Fibroblast of peridontal ligament (primary cell): ENCODE measurements around the gene CLSTN2.

ENCODE experiments used
- DNase-seq: peaks from one replicate; pipeline ENCODE4 v3.0.0-alpha.2; 2010; ENCODE audit errors: extremely low read depth

The CLSTN2 gene

DNA sequence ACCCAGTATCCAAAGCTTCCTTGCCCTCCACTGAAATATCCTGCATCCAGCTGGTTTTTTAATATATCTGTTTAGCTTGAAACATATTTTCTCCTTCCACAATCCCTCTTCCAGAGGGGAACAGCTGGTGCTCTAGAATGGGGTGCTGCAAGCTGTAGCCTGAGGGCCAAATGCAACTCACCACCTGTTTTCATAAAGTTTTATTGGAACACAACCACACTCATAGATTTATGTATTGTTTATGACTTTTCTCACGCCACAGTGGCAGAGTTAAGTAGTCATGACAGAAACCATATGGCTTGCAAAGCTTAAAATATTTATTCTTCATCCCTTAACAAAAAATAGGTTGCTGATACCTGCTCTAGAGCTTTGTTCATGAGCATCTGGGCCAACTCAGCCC, 298.7 kb downstream of the CLSTN2 start:
- DNase-seq, result no peak

DNA sequence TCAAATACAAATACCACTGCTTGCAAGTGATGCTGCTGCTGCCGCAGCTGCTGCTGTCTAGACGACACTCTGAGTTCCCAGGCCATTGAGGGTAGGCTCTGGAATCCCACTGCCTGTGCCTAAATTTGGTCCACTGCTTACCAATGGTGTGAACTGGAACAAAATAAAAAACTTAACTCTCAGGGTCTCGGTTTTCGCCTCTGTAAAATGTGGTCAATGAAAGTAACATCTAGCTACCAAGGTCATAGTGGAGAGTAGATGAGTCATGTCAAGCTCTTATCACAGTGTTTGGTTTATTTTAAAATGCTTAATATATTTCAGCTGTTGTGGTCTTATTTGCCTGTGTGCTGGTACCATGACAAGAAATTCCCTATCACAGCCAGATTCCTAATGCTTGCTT, 299.3 kb downstream of the CLSTN2 start:
- no peak for DNase-seq

DNA sequence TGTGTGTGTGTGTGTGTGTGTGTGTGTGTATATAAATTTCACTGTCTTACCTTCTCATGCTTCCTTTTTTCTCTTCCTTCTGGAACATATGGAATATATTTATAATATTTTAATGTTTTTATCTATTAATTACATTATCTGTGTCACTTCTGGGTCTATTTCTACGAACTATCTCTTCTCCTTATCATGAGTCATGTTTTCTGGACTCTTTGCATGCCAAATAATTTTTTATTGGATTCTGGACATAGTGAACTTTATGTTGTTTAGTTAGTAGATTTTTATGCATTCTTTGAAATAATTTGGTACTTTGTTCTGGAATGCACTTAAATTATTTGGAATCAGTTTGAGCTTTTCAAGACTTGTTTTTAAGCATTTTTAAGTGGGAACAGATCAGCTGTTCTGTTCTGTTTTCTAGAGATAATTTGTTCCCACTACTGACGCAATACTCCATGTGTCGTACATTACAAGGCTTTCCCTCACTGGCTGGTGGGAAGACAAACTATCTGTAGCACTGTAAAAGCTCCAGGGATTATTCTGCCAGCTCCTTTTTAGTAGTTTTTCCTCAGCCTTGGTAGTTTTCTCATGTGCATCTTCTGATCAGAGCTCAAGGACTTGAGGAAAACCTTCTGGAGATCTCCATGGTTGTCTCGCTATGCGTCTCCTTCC, 302.0 kb downstream of the CLSTN2 start:
- DNase-seq, result peak; percentile 31

DNA sequence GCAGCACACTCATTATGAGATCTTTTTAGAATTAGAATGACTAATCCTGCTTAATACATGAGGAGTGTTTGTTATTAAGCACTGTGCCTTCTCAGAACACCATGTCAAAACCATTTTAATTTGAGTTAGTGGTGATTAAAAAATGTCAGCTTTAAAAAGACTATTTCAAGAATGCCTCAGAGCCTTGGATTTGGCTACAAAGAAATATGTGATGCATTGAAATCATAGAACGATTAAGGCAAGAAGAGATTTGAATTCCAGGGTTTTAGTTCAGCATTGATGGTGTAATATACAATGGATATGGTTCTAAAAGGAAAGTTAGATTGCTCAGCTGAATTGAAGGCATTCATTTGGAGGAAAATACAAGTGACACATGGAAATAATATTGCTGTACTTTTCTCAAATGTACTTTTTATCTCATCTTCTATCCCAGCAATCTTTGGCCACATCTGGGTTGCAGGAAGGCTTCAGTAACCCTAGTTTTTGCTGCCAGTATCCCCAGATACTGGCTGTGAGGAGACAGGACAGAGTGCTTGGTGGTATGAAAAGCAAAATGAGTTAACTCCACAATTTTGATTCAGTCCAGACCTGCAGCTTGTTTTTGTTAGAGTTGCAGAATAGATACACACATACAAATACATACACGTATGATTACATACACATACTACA, 303.8 kb downstream of the CLSTN2 start:
- DNase-seq, result no peak

DNA sequence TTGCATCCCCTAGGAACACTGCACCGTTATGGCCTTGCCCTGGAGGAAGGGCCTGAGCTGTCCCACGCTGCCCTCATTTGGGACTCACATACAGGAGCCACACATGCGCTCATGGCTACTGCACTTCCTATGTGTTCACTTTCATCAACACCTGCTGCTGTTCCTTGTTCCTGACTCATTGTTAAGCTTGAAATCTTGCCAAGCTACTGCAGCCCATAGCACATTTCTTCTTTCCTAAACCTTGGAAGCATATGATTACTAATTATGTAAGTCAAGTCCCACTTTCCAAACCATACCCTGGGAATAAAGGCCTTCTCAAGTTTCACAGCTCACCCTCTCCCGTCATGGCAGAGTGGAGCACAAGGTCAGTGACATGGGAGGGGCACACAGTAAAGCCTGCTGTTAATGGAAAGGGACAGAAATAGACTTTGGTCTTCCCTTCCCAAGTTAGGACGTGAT, 307.9 kb downstream of the CLSTN2 start:
- DNase-seq, result no peak

DNA sequence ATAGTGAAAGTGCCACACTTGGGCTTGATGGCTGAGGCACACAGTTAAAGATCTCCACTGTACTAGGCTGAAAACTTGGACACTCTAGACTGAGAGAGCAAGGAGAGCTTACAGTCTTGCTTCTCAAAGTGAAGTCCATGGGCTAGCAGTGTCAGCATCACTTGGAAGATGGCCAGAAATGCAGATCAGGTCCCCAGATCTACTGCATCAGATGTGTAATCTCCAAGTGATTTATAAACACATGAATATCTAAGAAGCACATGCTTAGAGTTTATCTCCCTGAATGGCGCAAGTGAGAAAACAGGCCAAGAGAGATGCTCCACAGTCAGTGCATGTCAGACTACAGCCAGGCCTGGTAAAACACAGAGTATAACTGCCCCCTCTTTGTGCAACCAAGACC, 308.6 kb downstream of the CLSTN2 start:
- no peak for DNase-seq

DNA sequence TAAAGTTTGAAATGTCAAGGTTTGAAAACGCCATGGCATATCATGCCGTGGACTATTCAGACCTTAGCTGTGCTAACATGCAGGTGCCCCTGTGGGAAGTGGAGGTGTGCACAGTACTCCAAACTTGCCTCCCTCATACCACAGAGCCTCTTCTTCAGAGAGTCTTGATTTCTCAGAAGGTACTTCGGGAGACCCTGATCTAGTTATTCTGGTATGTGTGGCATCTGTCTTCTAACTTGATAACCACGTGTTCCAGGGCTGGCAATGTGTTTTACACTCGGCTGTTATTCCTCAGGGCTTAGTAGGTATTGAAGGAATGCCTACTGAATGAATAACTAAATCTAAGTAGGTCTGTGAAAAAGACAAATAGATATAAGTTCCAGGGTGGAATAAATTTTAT, 309.9 kb downstream of the CLSTN2 start:
- DNase-seq, result peak; percentile 10

DNA sequence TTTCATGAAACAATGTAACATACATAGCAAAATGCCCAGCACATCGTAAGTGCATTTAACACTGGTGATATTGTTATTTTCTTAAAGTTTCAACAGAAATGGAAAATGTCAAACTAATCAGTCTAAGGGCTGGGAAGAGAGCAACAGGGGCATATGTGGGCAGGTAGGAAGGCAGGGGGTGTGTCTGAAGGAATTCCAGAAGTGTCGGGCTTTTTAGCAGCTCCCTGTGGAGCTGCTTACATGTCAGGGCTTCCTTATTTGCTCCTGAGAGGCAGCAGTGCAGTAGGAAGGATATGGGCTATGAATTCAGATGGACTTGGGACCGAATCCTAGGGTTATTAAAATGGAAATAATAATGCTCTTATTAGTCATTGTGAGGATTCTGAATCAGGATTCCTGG, 311.6 kb downstream of the CLSTN2 start:
- DNase-seq, result no peak

DNA sequence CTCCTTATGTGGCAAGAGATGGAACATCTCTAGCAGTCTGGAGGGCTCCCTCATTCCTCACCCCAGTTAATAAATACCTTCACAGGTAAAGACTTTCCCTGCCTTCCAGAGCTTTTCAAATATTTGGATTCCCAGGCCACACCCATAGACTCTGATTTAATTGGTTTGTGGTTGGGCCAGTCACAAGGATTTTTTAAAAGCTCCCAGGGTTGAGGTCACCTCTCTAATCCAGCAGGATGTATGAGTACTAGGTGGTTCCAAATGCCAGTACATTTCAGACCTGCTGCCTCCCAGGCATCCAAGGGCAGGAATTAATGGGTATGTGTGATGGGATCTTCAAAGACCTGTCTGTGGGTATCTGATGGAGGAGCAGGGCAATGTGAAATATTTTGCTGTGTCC, 312.8 kb downstream of the CLSTN2 start:
- DNase-seq, result no peak

DNA sequence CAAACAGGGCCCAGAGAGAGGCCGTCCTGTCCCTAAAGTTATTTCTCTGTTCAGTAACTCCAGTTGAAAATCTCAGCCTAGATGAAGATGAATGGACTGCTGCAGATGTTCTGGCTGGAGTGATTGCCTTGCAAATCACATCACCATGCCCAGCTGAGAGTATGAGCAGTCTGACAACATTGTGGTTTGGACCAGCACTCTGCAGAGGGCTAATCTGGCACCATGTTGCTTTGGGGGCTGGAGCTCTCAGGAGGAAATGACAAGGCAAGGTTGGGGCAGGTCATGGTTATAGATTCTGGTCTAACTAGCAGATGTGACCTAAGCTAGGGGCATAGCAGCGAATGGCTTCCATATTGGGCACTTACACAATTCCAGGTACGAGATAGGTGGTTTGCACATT, 314.2 kb downstream of the CLSTN2 start:
- DNase-seq, result no peak

DNA sequence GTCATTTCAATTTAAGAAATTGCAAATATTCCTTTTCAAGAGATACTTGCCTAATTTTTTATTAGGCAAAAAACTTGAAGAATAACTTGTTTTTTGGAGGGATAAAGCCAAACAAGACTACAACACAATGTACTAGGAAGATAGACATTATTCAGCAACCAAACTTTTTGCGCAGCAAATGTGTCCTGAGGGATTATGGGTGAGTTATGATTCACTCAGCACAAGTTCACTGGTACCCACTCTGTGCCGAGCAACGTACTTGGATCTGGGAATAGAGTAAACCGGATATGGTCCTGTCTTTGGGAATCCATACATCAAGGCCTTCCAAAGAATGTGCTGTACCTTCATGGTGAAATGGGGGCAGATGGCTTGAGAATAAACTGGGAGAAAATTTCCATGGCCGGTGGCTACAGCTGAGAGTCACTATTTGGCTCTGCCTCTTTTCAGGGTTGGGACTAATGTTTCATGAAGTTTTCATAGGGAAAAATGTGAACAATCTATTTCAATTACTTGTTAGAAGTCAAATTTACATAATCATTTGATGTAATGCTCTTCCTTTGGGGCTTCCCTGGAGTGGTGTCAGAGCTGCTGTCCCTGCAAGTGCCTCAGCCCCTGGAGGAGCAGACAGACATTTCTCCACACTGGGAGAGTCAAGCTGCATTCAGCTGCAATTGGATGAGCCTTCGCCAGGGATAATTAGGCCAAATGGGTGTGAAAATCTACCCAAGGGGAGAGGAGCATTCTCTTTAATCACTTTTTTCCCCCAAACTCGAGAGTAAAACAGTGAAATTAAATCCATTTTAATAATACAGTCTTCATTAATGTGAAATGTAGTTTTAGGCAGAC, 315.2 kb downstream of the CLSTN2 start:
- DNase-seq, result no peak

DNA sequence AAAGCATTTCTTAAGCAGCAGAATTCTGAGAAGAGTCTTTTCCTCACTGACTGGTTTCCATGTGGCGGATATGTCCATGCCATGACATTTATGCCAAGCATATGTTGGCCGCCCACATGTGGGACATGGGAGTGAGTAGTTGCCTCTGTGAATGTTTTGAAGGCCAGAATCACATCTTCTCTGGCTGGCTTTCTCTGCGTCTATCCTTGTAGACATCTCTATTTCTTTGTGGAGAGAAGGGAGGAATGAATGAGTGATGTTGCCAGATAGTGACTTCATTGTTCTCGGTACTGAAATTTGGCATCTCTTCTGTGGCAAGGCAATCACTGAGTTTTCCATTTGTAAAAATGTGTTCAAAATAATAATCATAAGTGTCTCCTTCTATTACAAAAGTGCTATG, 316.0 kb downstream of the CLSTN2 start:
- DNase-seq, result no peak

DNA sequence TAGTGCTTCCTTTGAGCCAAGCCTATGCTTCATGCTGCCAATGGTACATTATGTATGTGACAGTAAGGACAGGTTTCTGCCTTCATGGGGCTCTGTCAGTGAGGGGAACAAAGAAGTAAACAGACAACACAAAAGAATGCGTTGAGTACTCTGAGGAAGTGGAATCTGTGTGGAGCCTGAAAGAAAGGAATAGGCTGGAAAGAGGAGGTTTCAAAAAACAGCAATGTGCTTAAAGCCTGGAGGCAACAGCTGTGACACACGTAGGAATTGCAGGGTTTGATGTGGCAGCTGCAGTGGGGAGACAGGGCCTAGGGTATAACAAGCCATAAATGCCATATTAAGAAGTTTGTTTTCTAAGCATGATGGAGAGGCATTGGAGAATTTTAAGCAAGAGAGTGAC, 316.7 kb downstream of the CLSTN2 start:
- no peak for DNase-seq

DNA sequence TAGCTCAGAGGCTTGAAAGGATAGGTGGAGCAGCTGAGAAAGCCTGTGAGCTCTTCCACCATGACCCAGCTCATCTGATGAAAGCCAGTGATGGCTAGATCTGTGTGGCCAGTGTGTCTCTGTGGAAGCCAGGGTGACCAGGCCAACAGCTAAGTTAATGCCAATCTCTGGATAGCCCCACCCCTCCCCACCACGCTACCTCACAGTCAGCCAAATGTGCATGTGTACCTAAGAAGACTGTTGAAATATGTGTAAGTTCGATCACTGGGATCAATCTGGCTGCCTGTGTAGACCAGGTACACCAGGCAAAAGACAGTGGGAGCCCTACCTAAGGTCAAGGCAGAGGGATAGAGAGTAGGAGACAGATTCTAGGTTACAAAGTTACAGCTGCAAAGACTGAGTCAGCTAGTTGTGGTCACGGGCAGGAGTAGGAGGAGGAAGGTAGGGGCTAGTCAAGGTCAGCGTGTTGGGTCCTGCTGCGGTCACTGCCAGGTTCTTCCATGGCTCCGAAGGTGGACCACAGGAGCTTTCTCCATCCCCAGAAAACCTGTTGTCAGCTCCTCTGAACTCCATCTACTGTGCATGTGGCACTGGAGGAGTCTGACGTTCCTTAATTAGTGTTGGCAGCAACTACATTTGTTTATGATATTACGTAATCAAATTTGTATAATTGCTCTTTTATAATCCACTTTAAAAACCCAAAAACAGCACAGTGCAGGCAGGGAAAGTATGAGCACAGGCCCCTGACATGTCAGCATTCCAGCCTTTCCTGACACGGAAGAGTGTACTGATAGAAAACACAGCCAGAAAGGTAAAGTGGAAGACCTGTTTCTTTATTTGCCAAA, 318.0 kb downstream of the CLSTN2 start:
- DNase-seq, result no peak

DNA sequence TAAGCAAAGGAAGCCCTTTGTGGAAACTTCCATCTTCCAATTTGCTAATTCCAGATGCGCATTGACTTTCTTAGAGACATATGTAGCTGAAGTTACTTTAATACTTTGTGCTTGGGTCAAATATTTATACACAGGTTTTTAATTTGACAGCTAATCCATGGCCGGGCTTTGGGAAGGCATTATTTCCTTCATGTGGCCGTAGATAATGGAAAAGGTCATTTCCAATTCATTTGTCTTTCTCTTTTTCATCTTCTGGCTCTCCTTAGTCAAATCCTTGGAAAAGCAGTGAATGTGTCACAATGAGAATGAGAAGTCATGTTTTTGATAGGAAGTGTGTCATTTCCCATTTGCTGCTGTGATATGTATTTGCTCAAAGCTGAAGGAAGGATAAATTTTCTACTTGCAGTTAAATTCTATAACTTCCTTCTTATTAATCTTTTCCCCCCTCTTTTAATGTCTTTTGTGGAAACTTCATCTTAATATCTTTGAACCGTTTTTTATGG, 323.3 kb downstream of the CLSTN2 start:
- DNase-seq, result no peak

DNA sequence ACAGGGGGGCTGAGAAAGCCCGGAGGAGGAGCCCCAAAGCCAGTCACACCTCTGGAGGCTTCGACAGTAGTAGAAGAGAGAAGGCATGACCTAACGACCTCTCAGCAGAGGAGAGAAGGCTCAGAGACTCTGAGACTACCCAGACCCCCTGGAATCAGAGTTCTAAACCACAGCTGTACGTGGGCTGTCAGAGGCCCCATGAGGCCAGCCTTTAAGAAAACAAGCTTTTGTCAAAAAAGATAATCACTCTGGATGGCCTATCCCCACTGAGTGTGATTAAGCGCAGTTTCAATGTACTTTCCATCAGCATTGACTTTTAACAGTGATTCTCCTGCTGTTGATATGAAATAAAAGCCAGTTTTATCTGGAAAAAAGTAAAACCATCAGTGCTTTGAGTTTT, 330.3 kb downstream of the CLSTN2 start:
- DNase-seq, result no peak

DNA sequence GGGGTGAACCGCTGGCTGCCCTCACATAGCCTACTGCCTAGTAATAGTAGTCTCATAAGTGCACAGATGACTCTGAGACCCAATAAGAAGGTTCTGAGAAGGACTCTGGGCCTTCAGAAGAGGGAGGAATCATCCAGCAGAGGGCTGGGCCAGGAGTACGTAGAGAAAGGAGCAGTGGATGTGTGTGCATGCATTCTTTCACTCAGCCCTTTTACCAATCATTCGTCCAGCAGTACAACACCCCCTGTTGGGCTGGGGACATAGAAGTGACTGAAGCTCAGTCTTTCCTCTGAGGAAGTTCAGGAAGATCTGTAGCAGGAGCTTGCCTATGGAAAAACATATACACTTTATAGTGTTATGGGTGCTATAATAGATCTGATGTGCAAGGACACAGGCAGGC, 333.1 kb downstream of the CLSTN2 start:
- DNase-seq, result no peak

DNA sequence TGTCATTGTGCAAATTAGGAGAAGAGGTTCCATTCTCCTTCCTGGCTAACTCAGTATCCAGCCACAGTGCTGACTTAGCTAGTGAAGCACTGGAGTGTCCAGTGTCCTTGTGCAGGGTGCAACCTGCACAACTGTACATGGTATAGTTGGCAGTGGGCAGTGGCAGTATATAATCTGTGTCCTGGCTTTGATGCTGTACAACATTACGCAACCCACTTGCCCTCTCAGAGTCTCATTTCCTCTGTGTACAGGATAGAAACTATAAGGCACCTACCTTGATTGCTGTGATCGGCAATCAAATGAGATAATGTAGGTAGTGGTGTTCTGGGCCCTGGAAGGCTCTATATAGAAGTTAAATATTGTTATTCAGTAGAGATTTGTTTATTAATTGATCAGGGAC, 333.6 kb downstream of the CLSTN2 start:
- DNase-seq, result no peak

DNA sequence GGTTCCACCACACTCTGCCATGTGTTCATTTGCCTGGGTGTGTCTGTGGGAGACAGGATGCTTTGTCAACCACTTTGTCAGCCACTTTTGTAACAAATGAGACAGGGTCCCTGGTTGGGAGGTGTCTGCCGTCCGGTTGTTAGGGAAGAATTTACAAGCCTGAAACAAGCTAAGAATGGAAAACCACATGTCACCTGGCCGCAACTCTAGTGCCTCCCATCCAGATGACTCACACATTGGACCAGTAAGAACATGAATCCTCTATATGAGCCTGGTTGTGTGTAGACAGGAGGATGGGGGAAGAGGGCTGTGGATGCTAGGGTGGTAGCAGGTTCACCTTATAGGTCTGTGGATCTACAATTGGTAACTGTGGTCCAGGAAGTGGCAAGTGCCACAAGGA, 335.3 kb downstream of the CLSTN2 start:
- no peak for DNase-seq

DNA sequence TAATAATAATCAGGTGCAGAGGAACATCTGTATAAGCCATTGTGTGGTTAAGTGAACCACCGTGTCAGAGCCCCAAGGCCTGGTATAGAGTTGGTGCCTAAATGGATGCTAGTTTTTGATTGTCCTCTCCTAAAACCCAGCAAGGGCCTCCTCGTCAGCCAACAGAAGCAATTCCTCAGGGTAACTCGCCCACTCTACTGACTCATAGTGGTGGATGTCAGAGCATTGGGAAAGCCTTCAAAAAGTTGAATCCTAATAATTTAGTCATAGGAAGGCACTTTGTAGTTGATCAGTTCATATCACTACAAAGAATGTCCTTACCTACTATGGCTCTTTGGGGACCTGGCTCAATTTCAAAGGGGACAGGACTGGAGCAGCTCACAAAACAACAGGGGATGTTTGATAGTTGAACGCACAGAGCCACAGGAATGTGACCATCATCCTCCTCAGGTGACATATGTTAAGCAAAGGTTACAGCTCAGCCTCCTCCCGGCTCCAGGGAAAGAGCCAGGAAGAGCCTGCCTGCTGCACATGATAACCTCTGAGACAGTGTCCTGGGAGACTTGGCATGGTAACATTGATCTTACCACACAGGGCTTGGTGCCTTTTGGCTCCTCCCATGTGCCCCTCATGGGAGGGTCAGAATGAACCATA, 338.7 kb downstream of the CLSTN2 start:
- no peak for DNase-seq

DNA sequence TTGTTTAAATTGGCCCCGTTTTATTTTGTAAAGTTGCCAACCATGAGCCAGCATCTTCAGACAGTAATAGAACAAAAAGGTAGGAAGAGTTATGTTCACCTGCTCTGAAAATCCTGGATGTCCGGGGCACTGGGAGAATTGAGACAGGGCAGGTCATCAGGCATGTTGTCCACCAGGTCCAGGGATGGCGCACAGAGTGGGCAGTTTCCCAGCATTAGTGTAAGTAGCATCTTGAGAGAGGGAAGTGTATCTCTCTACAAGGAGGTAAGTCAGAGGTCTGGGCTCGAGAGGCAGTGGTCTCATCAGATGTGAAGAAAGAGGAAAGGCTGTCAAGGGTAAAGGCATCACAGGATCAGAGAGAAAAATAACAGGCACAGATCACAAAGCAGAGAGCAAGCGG, 339.4 kb downstream of the CLSTN2 start:
- no peak for DNase-seq
